ENCODE data around the gene CILP2.

DNA sequence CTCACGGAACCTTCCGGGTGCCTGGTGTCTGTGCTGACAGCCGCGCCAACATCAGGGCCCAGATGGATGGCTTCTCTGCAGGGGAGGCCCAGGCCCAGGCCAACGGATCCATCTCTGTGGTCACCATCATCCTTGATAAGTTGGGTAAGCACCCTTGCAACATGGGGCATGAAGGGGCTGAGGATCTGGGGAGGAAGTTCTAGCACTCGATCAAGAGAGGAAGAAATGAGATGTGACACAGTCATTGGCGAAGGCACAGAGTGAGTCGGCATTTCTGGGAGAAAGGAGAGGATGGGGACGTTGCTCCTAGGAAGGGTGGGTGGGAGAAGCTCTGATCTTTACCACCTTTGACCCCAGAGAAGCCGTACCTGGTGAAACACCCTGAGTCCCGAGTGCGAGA, 4.4 kb downstream of the CILP2 start:
- TF ChIP-seq POLR2A (IDR thresholded peaks at IDR 0.05; ENCODE audit: low read depth, low read length) (no peak), POLR2AphosphoS5 (IDR thresholded peaks at IDR 0.05; ENCODE audit: low read depth, low read length) (no peak)

Data from GM12892 (cell line).